Neutrophil (primary cell): ENCODE data around the gene C2CD2L.

Source experiments
- H3K27ac ChIP-seq: fragments of 200-600 bp; sonication (generic); 2 replicates; pipeline ENCODE4 v1.5.1; 2016; ENCODE audit warnings: mild to moderate bottlenecking, moderate library complexity
- H3K27me3 ChIP-seq: fragments of 200-600 bp; sonication (generic); 2 replicates; pipeline ENCODE4 v1.6.0; 2016; ENCODE audit warnings: mild to moderate bottlenecking
- H3K36me3 ChIP-seq: fragments of 200-600 bp; sonication (generic); 2 replicates; pipeline ENCODE4 v1.5.1; 2017
- H3K4me1 ChIP-seq, 2 experiments: fragments of 200-600 bp in 1 of 2; sonication (generic) in 1 of 2; 1 replicate in 1 of 2; 2 replicates in 1 of 2; pipeline versions ENCODE4 v1.5.1 to v1.6.1; 2013 to 2016; ENCODE audit warnings: low read depth in 1 of 2, low read length in 1 of 2, mild to moderate bottlenecking in 1 of 2, moderate library complexity in 1 of 2; ENCODE audit not compliant: control insufficient read depth in 1 of 2, insufficient read depth in 1 of 2
- H3K4me3 ChIP-seq, 2 experiments: fragments of 200-600 bp in 1 of 2; sonication (generic) in 1 of 2; 1 replicate in 1 of 2; 2 replicates in 1 of 2; pipeline ENCODE4 v1.5.1; 2013 to 2016; ENCODE audit warnings: low read depth in 1 of 2, low read length in 1 of 2, mild to moderate bottlenecking in 1 of 2, moderate library complexity in 1 of 2
- H3K9me3 ChIP-seq: fragments of 200-600 bp; sonication (generic); 2 replicates; pipeline ENCODE4 v1.5.1; 2016
- TF ChIP-seq, protein P1 (sequence below): fragments of 200-600 bp; sonication (generic); IDR thresholded peaks from 2 replicates; pipeline ENCODE4 v1.5.1; 2016; ENCODE audit warnings: antibody characterized with exemption

C2CD2L gene

DNA sequence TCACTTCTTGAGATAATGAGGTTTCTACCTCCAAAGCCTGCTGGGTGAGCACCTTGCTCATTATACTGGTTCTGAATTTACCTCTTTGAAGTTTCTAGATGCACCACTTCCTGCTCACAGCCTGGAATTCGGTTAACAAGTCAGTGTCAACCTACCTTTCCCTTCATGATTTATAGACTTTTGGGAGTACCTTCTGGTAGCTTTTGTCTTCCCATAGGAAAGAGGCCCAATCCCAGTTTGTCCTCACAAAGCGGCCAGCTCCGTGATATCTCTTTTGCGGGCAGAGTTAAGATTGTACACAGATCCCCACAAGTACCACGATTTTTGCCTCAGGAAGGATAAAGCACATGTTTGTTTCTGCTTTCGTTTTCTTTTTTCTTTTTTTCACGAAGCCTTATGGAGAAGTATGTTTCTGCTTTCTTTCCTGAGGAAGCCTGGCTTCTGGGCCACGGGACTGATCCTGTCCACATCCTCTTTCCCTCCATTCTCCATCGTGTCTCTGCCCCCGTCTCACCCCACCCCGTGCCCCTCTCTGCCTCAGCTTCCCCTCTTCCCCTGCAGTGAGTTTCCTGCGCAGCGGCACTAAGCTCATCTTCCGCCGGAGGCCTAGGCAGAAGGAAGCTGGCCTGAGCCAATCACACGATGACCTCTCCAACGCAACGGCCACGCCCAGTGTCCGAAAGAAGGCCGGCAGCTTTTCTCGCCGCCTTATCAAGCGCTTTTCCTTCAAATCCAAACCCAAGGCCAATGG is 8.5 kb downstream of the C2CD2L start:
- Histone ChIP-seq H3K4me1 (peaks cover 29 to 38% of the 10 kb centered on the region in 2 experiments), H3K27me3 (no peaks in the 10 kb centered on the region), H3K9me3 (no peaks in the 10 kb centered on the region), H3K4me3 (peak overlapping the region; percentile 56 to 67), H3K27ac (peak overlapping the region; percentile 87), H3K36me3 (peaks cover 54% of the 10 kb centered on the region)
- TF ChIP-seq, protein P1, sequence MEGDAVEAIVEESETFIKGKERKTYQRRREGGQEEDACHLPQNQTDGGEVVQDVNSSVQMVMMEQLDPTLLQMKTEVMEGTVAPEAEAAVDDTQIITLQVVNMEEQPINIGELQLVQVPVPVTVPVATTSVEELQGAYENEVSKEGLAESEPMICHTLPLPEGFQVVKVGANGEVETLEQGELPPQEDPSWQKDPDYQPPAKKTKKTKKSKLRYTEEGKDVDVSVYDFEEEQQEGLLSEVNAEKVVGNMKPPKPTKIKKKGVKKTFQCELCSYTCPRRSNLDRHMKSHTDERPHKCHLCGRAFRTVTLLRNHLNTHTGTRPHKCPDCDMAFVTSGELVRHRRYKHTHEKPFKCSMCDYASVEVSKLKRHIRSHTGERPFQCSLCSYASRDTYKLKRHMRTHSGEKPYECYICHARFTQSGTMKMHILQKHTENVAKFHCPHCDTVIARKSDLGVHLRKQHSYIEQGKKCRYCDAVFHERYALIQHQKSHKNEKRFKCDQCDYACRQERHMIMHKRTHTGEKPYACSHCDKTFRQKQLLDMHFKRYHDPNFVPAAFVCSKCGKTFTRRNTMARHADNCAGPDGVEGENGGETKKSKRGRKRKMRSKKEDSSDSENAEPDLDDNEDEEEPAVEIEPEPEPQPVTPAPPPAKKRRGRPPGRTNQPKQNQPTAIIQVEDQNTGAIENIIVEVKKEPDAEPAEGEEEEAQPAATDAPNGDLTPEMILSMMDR = peak; percentile 39

DNA sequence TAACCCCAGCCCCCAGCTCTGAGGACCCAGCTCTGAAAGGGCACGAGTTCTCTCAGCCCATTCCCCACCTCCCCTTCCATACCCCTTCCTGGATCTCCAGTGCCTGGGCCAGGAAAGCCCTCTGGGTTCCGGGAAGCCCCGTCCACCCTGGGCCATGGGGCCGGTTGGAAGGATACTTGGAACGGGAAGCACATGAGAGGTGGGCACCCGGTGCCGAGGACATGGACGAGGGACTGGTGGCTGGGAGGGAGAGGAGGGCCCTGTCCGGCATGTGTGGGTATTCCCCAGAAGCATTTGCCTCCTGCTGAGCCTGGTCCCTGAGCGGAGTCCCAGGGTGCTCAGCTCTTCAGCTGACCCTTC is 9.1 kb downstream of the C2CD2L start:
- TF ChIP-seq, protein P1 = no peak
- Histone ChIP-seq H3K36me3 (peaks cover 48% of the 10 kb centered on the region), H3K9me3 (no peaks in the 10 kb centered on the region), H3K27me3 (no peaks in the 10 kb centered on the region), H3K27ac (peak overlapping the region; percentile 87), H3K4me3 (peak overlapping the region; percentile 56 to 67), H3K4me1 (peaks cover 33 to 38% of the 10 kb centered on the region in 2 experiments)

DNA sequence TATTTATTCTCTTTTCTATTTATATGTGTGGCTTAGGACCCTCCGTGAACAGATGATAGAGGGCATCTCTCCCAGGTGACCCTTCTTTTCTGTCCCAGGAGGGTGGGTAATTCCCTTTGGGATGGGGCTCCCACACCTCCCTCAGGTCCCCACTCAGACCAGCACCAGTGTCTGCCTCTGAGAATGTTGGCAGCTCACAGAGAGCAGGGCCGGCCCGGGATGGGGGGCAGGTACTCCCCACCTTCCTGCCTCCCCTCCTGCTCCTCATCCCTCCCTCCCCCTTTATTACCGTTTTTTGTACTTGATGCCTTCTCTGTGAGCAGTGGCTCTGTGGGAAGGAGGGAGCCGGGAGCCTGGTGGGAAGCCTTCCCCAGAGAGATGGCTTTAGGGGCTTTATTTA is 9.5 kb downstream of the C2CD2L start:
- H3K4me3 ChIP-seq = peak overlapping the region in 1 of 2 experiments; percentile 67
- peak overlapping the region; percentile 87 for H3K27ac ChIP-seq
- peaks cover 33 to 38% of the 10 kb centered on the region in 2 experiments for H3K4me1 ChIP-seq
- H3K27me3 ChIP-seq = no peaks in the 10 kb centered on the region
- H3K9me3 ChIP-seq = no peaks in the 10 kb centered on the region
- H3K36me3 ChIP-seq = peaks cover 45% of the 10 kb centered on the region
- TF ChIP-seq, protein P1 = no peak

DNA sequence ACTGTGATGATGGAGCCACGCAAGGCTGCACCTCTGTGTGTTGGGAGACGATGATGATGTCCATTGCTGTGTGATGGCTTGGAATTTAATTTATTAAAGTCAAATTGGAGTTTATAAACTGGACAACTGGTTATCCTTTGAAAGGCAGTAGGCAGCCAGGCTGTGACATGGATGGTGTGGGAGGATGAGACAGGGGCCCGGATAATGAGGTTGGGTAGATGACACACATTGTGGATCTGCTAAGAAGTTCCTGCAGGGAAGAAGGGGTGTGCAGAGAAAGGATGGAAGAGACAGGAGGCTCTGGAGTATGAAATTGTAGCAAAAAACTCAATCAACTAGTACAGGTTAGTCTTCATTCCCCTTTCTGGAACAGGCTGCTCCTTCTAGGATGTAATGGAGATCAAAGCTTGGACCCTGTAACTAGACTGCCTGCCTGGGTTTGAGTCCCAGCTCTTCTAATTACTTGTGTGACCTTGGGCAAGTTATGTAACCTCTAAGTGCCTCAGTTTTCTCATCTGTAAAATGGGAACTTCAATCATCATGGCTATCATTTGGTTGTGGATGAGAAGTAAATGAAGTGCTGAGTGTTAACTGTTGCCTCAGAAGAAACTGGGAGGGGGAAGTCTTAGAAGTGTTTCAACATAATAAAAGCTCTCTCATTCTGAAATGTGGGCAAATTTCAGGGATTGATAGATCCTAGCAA is 10.0 kb downstream of the C2CD2L start:
- no peaks in the 10 kb centered on the region for H3K27me3 ChIP-seq
- H3K4me3 ChIP-seq = no peak overlapping the region
- TF ChIP-seq, protein P1 = no peak
- H3K4me1 ChIP-seq = peaks cover 39 to 41% of the 10 kb centered on the region in 2 experiments
- H3K9me3 ChIP-seq = no peaks in the 10 kb centered on the region
- H3K36me3 ChIP-seq = peaks cover 39% of the 10 kb centered on the region
- H3K27ac ChIP-seq = peak overlapping the region; percentile 87

DNA sequence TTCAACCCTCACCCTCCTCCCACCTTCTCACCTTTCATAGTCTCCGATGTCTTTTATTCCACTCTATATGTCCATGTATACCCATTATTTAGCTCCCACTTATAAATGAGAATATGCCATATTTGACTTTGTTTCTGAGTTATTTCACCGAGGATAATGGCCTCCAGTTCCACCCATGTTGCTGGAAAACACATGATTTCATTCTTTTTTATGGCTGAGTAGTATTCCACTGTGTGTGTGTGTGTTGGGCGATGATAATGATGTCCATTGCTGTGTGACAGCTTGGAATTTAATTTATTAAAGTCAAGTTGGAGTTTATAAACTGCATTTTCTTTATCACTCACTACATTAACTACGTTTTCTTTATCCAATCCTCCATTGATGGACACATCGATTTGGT is 11.1 kb downstream of the C2CD2L start:
- no peaks in the 10 kb centered on the region for H3K27me3 ChIP-seq
- TF ChIP-seq, protein P1 = no peak
- H3K4me1 ChIP-seq = peaks cover 48 to 49% of the 10 kb centered on the region in 2 experiments
- H3K27ac ChIP-seq = peak overlapping the region; percentile 10
- peaks cover 28% of the 10 kb centered on the region for H3K36me3 ChIP-seq
- no peak overlapping the region for H3K4me3 ChIP-seq
- H3K9me3 ChIP-seq = no peaks in the 10 kb centered on the region
